Activated CD8-positive, alpha-beta memory T cell treated with anti-CD3 and anti-CD28 coated beads, Interleukin-2, amount 50 U/mL, for 48 hours (primary cell): ENCODE measurements around the gene CD19.
"Not testable (repeated sequence)": the region's sequence is repeated elsewhere in the genome, so short reads cannot be mapped to it uniquely, and the experiment has no call there.

ENCODE experiments used
- DNase-seq: peaks from one replicate; pipeline ENCODE4 v3.0.0-alpha.2; 2020

Gene CD19

GRCh38 chr16:28910086-28911031, 21.4 kb upstream of the CD19 start:
- no peak for DNase-seq

- DNase-seq = no peak
Observed at GRCh38 chr16:28912558-28912957, 19.2 kb upstream of the CD19 start.

GRCh38 chr16:28913946-28914724, 17.6 kb upstream of the CD19 start:
- DNase-seq = no peak

- no peak for DNase-seq
Observed at GRCh38 chr16:28915181-28915580, 16.6 kb upstream of the CD19 start.

- DNase-seq = no peak
Observed at GRCh38 chr16:28917095-28917494, 14.7 kb upstream of the CD19 start.

GRCh38 chr16:28918698-28919097, 13.1 kb upstream of the CD19 start:
- no peak for DNase-seq

- no peak for DNase-seq
Observed at GRCh38 chr16:28923231-28923587, 8.6 kb upstream of the CD19 start.

- DNase-seq = no peak
Observed at GRCh38 chr16:28923652-28924398, 7.9 kb upstream of the CD19 start.

- no peak for DNase-seq
Observed at GRCh38 chr16:28924399-28924761, 7.4 kb upstream of the CD19 start.

GRCh38 chr16:28924762-28925385, 6.9 kb upstream of the CD19 start, which contains the start of gene RABEP2:
TSS of gene RABEP2 (minus strand) at chr16:28925238. CDS start at chr16:28925163, 75 bp downstream.
- peak; percentile 100 for DNase-seq

- DNase-seq = peak; percentile 89
Observed at GRCh38 chr16:28925386-28926228, 6.2 kb upstream of the CD19 start.

- not testable (repeated sequence) for DNase-seq
Observed at GRCh38 chr16:28926284-28926683, 5.5 kb upstream of the CD19 start.

GRCh38 chr16:28927815-28928214, 4.0 kb upstream of the CD19 start:
- no peak for DNase-seq

GRCh38 chr16:28930203-28930602, 1.6 kb upstream of the CD19 start:
- DNase-seq = no peak

- DNase-seq = no peak
Observed at GRCh38 chr16:28930652-28931051, 1.1 kb upstream of the CD19 start.

- no peak for DNase-seq
Observed at GRCh38 chr16:28932339-28933141, 769 bp downstream of the CD19 start.

GRCh38 chr16:28933171-28933570, 1.4 kb downstream of the CD19 start:
- no peak for DNase-seq

GRCh38 chr16:28935346-28935745, 3.6 kb downstream of the CD19 start:
- DNase-seq = no peak

GRCh38 chr16:28935924-28936783, 4.4 kb downstream of the CD19 start:
- DNase-seq = peak; percentile 96

- no peak for DNase-seq
Observed at GRCh38 chr16:28936784-28937155, 5.0 kb downstream of the CD19 start.
